IgD-negative memory B cell (primary cell): ENCODE results near the gene CIAPIN1. TPM values are rescaled to one million over a fixed set of nuclear protein-coding genes. Genes with fewer than 3 reads are reported as not detected.

Experiments used
- H3K27ac Mint-ChIP-seq, 3 donors: one replicate each; pipeline ENCODE4 v1.8.0; 2020 to 2022; ENCODE audit warnings: mild to moderate bottlenecking in 3 of 3, mixed read lengths in 3 of 3, moderate library complexity in 1 of 3
- H3K27me3 Mint-ChIP-seq: one replicate; pipeline ENCODE4 v1.8.0; 2021; ENCODE audit warnings: mixed read lengths
- H3K36me3 Mint-ChIP-seq: one replicate; pipeline ENCODE4 v1.8.0; 2020; ENCODE audit warnings: mild to moderate bottlenecking, mixed read lengths
- H3K4me1 Mint-ChIP-seq, 3 donors: one replicate each; pipeline ENCODE4 v1.8.0; 2020 to 2022; ENCODE audit warnings: mixed read lengths in 3 of 3, mild to moderate bottlenecking in 1 of 3
- H3K4me3 Mint-ChIP-seq, 4 donors: one replicate each; pipeline ENCODE4 v1.8.0; 2020 to 2022; ENCODE audit warnings: mild to moderate bottlenecking in 4 of 4, mixed read lengths in 4 of 4, moderate library complexity in 3 of 4
- H3K9me3 Mint-ChIP-seq, 3 donors: one replicate each; pipeline ENCODE4 v1.8.0; 2020 to 2021; ENCODE audit warnings: mixed read lengths in 3 of 3, mild to moderate bottlenecking in 1 of 3
- polyA plus RNA-seq: library from polyadenylated mRNA; unstranded; fragments of 300-500 nt; fragmentation: Illumina TruSeq; gene quantifications from one replicate; pipeline ENCODE4 v1.2.3, GENCODE V29; 2021

The CIAPIN1 gene
- polyA plus RNA-seq, 1 donor from 2014 or later, result 41.2 TPM

GRCh38 chr16:57380671-57381462 is 66.3 kb downstream of the CIAPIN1 start:
- Mint-ChIP-seq H3K27me3 (no peaks in the 10 kb centered on the region), H3K36me3 (peaks cover 3% of the 10 kb centered on the region), H3K4me1 (peaks cover 40 to 51% (median 49%) of the 10 kb centered on the region in 3 donors), H3K27ac (peak overlapping the region in 2 of 3 donors; percentile 5 to 82), H3K9me3 (no peaks in the 10 kb centered on the region), H3K4me3 (peak overlapping the region in 1 of 4 donors; percentile 47)

DNA sequence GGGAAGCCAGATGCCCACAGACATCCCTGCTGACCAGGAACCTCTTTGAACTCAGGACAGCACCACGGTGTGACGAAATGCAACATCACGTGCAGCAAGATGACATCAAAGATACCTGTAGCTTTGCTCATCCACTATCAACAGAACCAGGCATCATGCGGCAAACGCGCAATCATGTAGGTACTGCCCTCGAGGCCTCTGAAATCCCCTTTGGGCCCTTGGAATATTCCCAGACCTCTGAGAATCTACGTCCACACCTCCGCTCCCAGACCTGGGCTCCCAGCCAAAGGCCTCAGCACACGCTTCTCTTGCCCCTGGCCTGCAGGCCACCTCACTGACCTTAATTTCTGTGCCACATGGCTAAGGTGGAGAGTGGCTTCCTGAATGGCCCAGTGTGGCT is 67.6 kb downstream of the CIAPIN1 start:
- Mint-ChIP-seq H3K27ac (no peak overlapping the region), H3K27me3 (no peaks in the 10 kb centered on the region), H3K9me3 (no peaks in the 10 kb centered on the region), H3K4me3 (no peak overlapping the region), H3K36me3 (peaks cover 3% of the 10 kb centered on the region), H3K4me1 (peaks cover 29 to 44% (median 40%) of the 10 kb centered on the region in 3 donors)

Other genes with a start within 250 kb of the CIAPIN1 start
- gene ARL2BP, start 202.1 kb downstream of the CIAPIN1 start, polyA plus RNA-seq, result 108 TPM
- gene PLLP, start 162.7 kb downstream of the CIAPIN1 start, polyA plus RNA-seq, result 1.1 TPM
- gene CCL22, start 88.6 kb downstream of the CIAPIN1 start, polyA plus RNA-seq, result 0.20 TPM
- not detected for gene CX3CL1, start 74.9 kb downstream of the CIAPIN1 start, polyA plus RNA-seq
- not detected for gene CCL17, start 42.6 kb downstream of the CIAPIN1 start, polyA plus RNA-seq
- 25.6 TPM for gene COQ9, start 94 bp upstream of the CIAPIN1 start, polyA plus RNA-seq
- gene POLR2C, start 15.3 kb upstream of the CIAPIN1 start, polyA plus RNA-seq, result 28.3 TPM
- 0.46 TPM for gene DOK4, start 39.1 kb upstream of the CIAPIN1 start, polyA plus RNA-seq
- 15.1 TPM for gene CCDC102A, start 89.2 kb upstream of the CIAPIN1 start, polyA plus RNA-seq
- 33.5 TPM for gene ADGRG5, start 95.3 kb upstream of the CIAPIN1 start, polyA plus RNA-seq
- gene ADGRG1, start 181.2 kb upstream of the CIAPIN1 start, polyA plus RNA-seq, result 10.3 TPM
- not detected for gene ADGRG3, start 220.9 kb upstream of the CIAPIN1 start, polyA plus RNA-seq
- not detected for gene DRC7, start 247.4 kb upstream of the CIAPIN1 start, polyA plus RNA-seq